GM18519 (cell line): ENCODE data around the gene ZWINT.

Source experiments
- ATAC-seq: cut with Tn5 transposase; IDR thresholded peaks from one replicate; pipeline ENCODE4 v1.9.1; 2021; ENCODE audit warnings: mild to moderate bottlenecking, moderate library complexity; ENCODE audit not compliant: unreplicated experiment, low FRiP score

Gene ZWINT

GRCh38 chr10:56360967-56361612 lies at the start of gene ZWINT:
Gene ZWINT, minus strand, starts transcription at chr10:56361259. Its CDS starts 23 bp downstream, at chr10:56361236.
- peak; percentile 98 for ATAC-seq

GRCh38 chr10:56383806-56384205 lies 22.7 kb upstream of the ZWINT start:
- ATAC-seq: no peak

GRCh38 chr10:56370217-56371113 lies 9.4 kb upstream of the ZWINT start:
- no peak for ATAC-seq

- ATAC-seq: no peak
Measured at GRCh38 chr10:56360583-56360966, 484 bp downstream of the ZWINT start.

GRCh38 chr10:56359837-56360236 lies 1.2 kb downstream of the ZWINT start:
- no peak for ATAC-seq

GRCh38 chr10:56357018-56357417 lies 4.0 kb downstream of the ZWINT start:
- ATAC-seq: no peak

GRCh38 chr10:56351909-56352630 lies 9.0 kb downstream of the ZWINT start:
- ATAC-seq: no peak

- no peak for ATAC-seq
Measured at GRCh38 chr10:56349611-56350010, 11.4 kb downstream of the ZWINT start.

GRCh38 chr10:56348101-56348500 lies 13.0 kb downstream of the ZWINT start:
- ATAC-seq: no peak

GRCh38 chr10:56346845-56347415 lies 14.1 kb downstream of the ZWINT start:
- no peak for ATAC-seq

- ATAC-seq: no peak
Measured at GRCh38 chr10:56341612-56342011, 19.4 kb downstream of the ZWINT start.

GRCh38 chr10:56329961-56330360 lies 31.1 kb downstream of the ZWINT start:
- no peak for ATAC-seq

- ATAC-seq: no peak
Measured at GRCh38 chr10:56327118-56327517, 33.9 kb downstream of the ZWINT start.

GRCh38 chr10:56319386-56319785 lies 41.7 kb downstream of the ZWINT start:
- ATAC-seq: peak; percentile 98

- peak; percentile 1 for ATAC-seq
Measured at GRCh38 chr10:56318816-56319215, 42.2 kb downstream of the ZWINT start.

GRCh38 chr10:56317603-56318002 lies 43.5 kb downstream of the ZWINT start:
- no peak for ATAC-seq

GRCh38 chr10:56316603-56317002 lies 44.5 kb downstream of the ZWINT start:
- no peak for ATAC-seq
